Testis (tissue), 3 donors: ENCODE results near the gene TBX21. TPM values are rescaled to one million over a fixed set of nuclear protein-coding genes. Genes with fewer than 3 reads are reported as not detected.

Source experiments
- DNase-seq: peaks from one replicate; pipeline ENCODE4 v3.0.0-alpha.2; 2019
- H3K27ac ChIP-seq, 2 donors: fragments of 200-600 bp; sonication (generic); one replicate each; pipeline ENCODE4 v1.5.1; 2019
- H3K27me3 ChIP-seq: fragments of 200-600 bp; sonication (generic); one replicate; pipeline ENCODE4 v1.5.1; 2019
- H3K36me3 ChIP-seq: fragments of 200-600 bp; sonication (generic); one replicate; pipeline ENCODE4 v1.5.1; 2017; ENCODE audit warnings: low read depth; ENCODE audit errors: missing control alignments
- H3K4me1 ChIP-seq: fragments of 200-600 bp; sonication (generic); one replicate; pipeline ENCODE4 v1.5.1; 2019
- H3K4me3 ChIP-seq, 2 donors: fragments of 200-600 bp; sonication (generic); one replicate each; pipeline ENCODE4 v1.5.1; 2017 to 2019
- H3K9me3 ChIP-seq: fragments of 200-600 bp; sonication (generic); one replicate; pipeline ENCODE4 v1.5.1; 2017
- CTCF ChIP-seq, 3 experiments: fragments of 450-650 bp in 2 of 3; fragments of 200-600 bp in 1 of 3; sonication (generic) in 1 of 3; IDR thresholded peaks; one replicate each; pipeline ENCODE4 v1.5.1; 2016 to 2019; ENCODE audit warnings: antibody characterized with exemption in 3 of 3, mild to moderate bottlenecking in 2 of 3, moderate library complexity in 1 of 3
- POLR2A ChIP-seq: fragments of 450-650 bp; IDR thresholded peaks from one replicate; pipeline ENCODE4 v1.6.1; 2017; ENCODE audit warnings: antibody characterized with exemption, mild to moderate bottlenecking, moderate library complexity
- WGBS, 2 donors: methylation state at CpG; one replicate each; pipeline ENCODE4 v1.1.5; 2018; 5-methylcytosine and 5-hydroxymethylcytosine counted together
- intact Hi-C: fragments of 100-400 bp; cut with DNase I; formaldehyde crosslinking; loops from one replicate; pipeline ENCODE4 v1.15.1; 2023; ENCODE audit warnings: low total_unique reads
- polyA plus RNA-seq: library from polyadenylated mRNA; stranded (reverse); fragments of 350-450 nt; fragmentation: Illumina TruSeq; extraction: RNeasy Lipid Tissue Mini Kit (QIAGEN cat#74804); gene quantifications from one replicate; pipeline ENCODE4 v1.2.3, GENCODE V29; 2014; ENCODE audit warnings: low read depth, low replicate concordance; ENCODE audit not compliant: insufficient read depth
- total RNA-seq, 2 donors: library from RNA; depleted of rRNA; stranded (reverse); fragments of >200 nt; gene quantifications; one replicate each; pipeline ENCODE4 v1.2.3, GENCODE V29; 2016

The TBX21 gene
- total and polyA plus RNA-seq, 3 donors from 2014 or later, result 1.1 to 2.2 (median 1.8) TPM

GRCh38 chr17:47713980-47714700 is 18.9 kb upstream of the TBX21 start:
- 61 to 63% methylated on average over 15 of the region's 15 CpGs for WGBS, 2 donors
- no peak for TF ChIP-seq CTCF (IDR thresholded peaks at IDR 0.05)
- TF ChIP-seq POLR2A, result no peak
- no peak overlapping the region for H3K4me3 ChIP-seq
- no peaks in the 10 kb centered on the region for H3K36me3 ChIP-seq
- H3K9me3 ChIP-seq, result no peaks in the 10 kb centered on the region
- intact Hi-C loops, result no loop called here
- H3K27me3 ChIP-seq, result no peaks in the 10 kb centered on the region
- no peak for DNase-seq
- no peaks in the 10 kb centered on the region for H3K4me1 ChIP-seq
- H3K27ac ChIP-seq, result no peak overlapping the region

- H3K4me3 ChIP-seq, result no peak overlapping the region
- no peak overlapping the region for H3K27ac ChIP-seq
- no peaks in the 10 kb centered on the region for H3K4me1 ChIP-seq
- no peak for TF ChIP-seq POLR2A
- TF ChIP-seq CTCF (IDR thresholded peaks at IDR 0.05), result no peak
- DNase-seq, result no peak
- no peaks in the 10 kb centered on the region for H3K9me3 ChIP-seq
- WGBS, 2 donors, result 68 to 90% methylated on average over 5 to 6 of the region's 6 CpGs
- intact Hi-C loops, result no loop called here
- H3K36me3 ChIP-seq, result no peaks in the 10 kb centered on the region
- no peaks in the 10 kb centered on the region for H3K27me3 ChIP-seq
Observed at GRCh38 chr17:47714773-47715396, 18.2 kb upstream of the TBX21 start.

- H3K4me3 ChIP-seq, result no peak overlapping the region
- no peak for TF ChIP-seq CTCF (IDR thresholded peaks at IDR 0.05)
- H3K4me1 ChIP-seq, result no peaks in the 10 kb centered on the region
- H3K36me3 ChIP-seq, result no peaks in the 10 kb centered on the region
- DNase-seq, result no peak
- no peaks in the 10 kb centered on the region for H3K27me3 ChIP-seq
- intact Hi-C loops, result no loop called here
- H3K9me3 ChIP-seq, result no peaks in the 10 kb centered on the region
- no peak overlapping the region for H3K27ac ChIP-seq
- WGBS, 2 donors, result 73 to 79% methylated on average over 10 of the region's 10 CpGs
Observed at GRCh38 chr17:47715669-47716325, 17.2 kb upstream of the TBX21 start.

GRCh38 chr17:47716375-47716774 is 16.7 kb upstream of the TBX21 start:
- Histone ChIP-seq H3K9me3 (no peaks in the 10 kb centered on the region), H3K36me3 (no peaks in the 10 kb centered on the region), H3K27ac (no peak overlapping the region), H3K4me1 (no peaks in the 10 kb centered on the region), H3K4me3 (no peak overlapping the region), H3K27me3 (no peaks in the 10 kb centered on the region)
- WGBS, 2 donors, result 97% methylated on average over 3 of the region's 3 CpGs; no CpG with 5 or more reads in 1 of the 2 donors
- TF ChIP-seq POLR2A, result no peak
- TF ChIP-seq CTCF (IDR thresholded peaks at IDR 0.05), result no peak
- no peak for DNase-seq
- intact Hi-C loops, result no loop called here
